ENCODE data around the gene ZNF282. TPM values are rescaled to one million over a fixed set of nuclear protein-coding genes. Genes with fewer than 3 reads are reported as not detected.

ZNF282 gene
- total RNA-seq, 1 donor from 2014 or later, result 14.1 TPM

GRCh38 chr7:149188637-149189259, 6.6 kb upstream of the ZNF282 start:
- ATAC-seq (no peak), DNase-seq (ENCODE audit: low spot score) (no peak)

- no peak for ATAC-seq
Measured at GRCh38 chr7:149191851-149192250, 3.5 kb upstream of the ZNF282 start.

GRCh38 chr7:149194799-149195179, 557 bp upstream of the ZNF282 start:
- DNase-seq (ENCODE audit: low spot score) (no peak), ATAC-seq (no peak)

More at GRCh38 chr7:149191851-149192250, 3.5 kb upstream of the ZNF282 start:
- DNase-seq (ENCODE audit: low spot score), result no peak

- ATAC-seq (peak; percentile 1), DNase-seq (ENCODE audit: low spot score) (peak; percentile 46)
Measured at GRCh38 chr7:149196151-149196704, 882 bp downstream of the ZNF282 start.

GRCh38 chr7:149196705-149197171, 1.4 kb downstream of the ZNF282 start:
- ATAC-seq, result peak; percentile 20

GRCh38 chr7:149197675-149198074, 2.3 kb downstream of the ZNF282 start:
- DNase-seq (ENCODE audit: low spot score), result no peak

More at GRCh38 chr7:149196705-149197171, 1.4 kb downstream of the ZNF282 start:
- no peak for DNase-seq (ENCODE audit: low spot score)

GRCh38 chr7:149198161-149198816, 2.9 kb downstream of the ZNF282 start:
- DNase-seq (ENCODE audit: low spot score), result no peak

More at GRCh38 chr7:149197675-149198074, 2.3 kb downstream of the ZNF282 start:
- no peak for ATAC-seq

GRCh38 chr7:149199234-149199995, 4.1 kb downstream of the ZNF282 start:
- no peak for ATAC-seq
- no peak for DNase-seq (ENCODE audit: low spot score)

More at GRCh38 chr7:149198161-149198816, 2.9 kb downstream of the ZNF282 start:
- ATAC-seq, result no peak

GRCh38 chr7:149202831-149203231, 7.5 kb downstream of the ZNF282 start:
- DNase-seq (ENCODE audit: low spot score) (no peak), ATAC-seq (no peak)

GRCh38 chr7:149205690-149206381, 10.5 kb downstream of the ZNF282 start:
- ATAC-seq (no peak), DNase-seq (ENCODE audit: low spot score) (no peak)

- ATAC-seq (no peak), DNase-seq (ENCODE audit: low spot score) (no peak)
Measured at GRCh38 chr7:149207324-149208035, 12.1 kb downstream of the ZNF282 start.

GRCh38 chr7:149209518-149210269, 14.3 kb downstream of the ZNF282 start:
- no peak for DNase-seq (ENCODE audit: low spot score)
- peak; percentile 57 for ATAC-seq

- no peak for DNase-seq (ENCODE audit: low spot score)
- no peak for ATAC-seq
Measured at GRCh38 chr7:149210551-149210950, 15.2 kb downstream of the ZNF282 start.

GRCh38 chr7:149214020-149214720, 18.8 kb downstream of the ZNF282 start:
- ATAC-seq (peak; percentile 66), DNase-seq (ENCODE audit: low spot score) (no peak)

GRCh38 chr7:149216402-149216801, 21.1 kb downstream of the ZNF282 start:
- DNase-seq (ENCODE audit: low spot score), result no peak
- no peak for ATAC-seq

- ATAC-seq (no peak), DNase-seq (ENCODE audit: low spot score) (no peak)
Measured at GRCh38 chr7:149217570-149217969, 22.2 kb downstream of the ZNF282 start.

- DNase-seq (ENCODE audit: low spot score) (no peak), ATAC-seq (no peak)
Measured at GRCh38 chr7:149218469-149219420, 23.4 kb downstream of the ZNF282 start.

- ATAC-seq, result no peak
Measured at GRCh38 chr7:149220534-149220933, 25.2 kb downstream of the ZNF282 start.

More at GRCh38 chr7:149220534-149220933, 25.2 kb downstream of the ZNF282 start:
- no peak for DNase-seq (ENCODE audit: low spot score)
